ENCODE data around the gene CD300A.

The CD300A gene

DNA sequence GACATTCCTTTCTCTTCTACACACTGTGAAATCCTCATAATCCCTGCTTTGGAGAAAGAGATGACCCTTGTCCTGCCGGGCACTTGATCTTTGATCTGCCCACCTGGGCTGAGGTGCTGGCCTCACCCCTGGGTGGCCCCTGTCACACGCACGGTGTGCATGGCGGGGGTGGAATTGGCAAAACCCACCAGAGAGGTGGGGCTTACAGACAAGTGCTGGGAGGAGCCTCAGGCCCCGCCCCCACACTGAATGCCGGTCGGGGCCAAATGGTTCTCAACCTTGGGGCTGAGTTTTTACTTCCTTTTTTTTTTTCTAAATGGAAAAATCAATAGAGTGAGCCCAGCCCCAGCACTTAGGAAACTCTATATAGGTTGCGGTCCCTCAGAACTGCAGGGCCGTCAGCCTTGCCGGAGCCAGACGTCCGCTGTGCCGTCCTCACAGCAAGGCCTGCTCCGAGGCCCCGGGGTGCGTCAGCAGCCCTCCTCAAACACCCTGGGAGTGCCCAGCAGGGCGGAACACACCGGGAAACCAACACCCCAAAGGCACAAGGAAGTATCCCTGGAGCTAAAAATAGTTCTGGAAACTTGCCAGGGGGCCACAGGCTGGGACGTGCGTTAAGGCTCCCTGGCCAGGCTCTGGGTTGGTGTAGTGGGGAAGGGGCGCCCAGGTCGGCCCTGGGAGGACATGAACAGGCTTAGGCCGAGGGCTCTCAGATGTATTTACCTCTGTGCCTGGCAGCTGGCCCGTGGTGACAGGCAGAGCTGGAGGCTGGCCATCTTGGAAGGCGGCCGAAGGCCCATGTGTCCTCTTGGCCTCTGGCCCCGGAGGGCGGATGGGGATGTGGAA is 23.5 kb upstream of the CD300A start:
- no CpG with 5 or more reads among the region's 28 CpGs for WGBS, 2 donors (ENCODE audit: extremely low coverage in 2 of 2, insufficient read length in 2 of 2, insufficient replicate concordance in 1 of 2)
- Histone ChIP-seq H4K91ac (ENCODE audit: low read depth, low read length, poor library complexity) (peak overlapping the region; percentile 9), H3K23ac (ENCODE audit: low read depth, low read length, poor library complexity) (peak overlapping the region; percentile 10), H3K27ac (replicated peaks; ENCODE audit: low read length) (no peak overlapping the region), H3K4ac (ENCODE audit: low read length) (no peak overlapping the region), H3K36me3 (replicated peaks in 1 of 2; ENCODE audit: control insufficient read depth in 2 of 2, insufficient read depth in 2 of 2, low read length in 2 of 2) (peaks cover 0 to 21% of the 10 kb centered on the region in 2 donors), H3K4me3 (ENCODE audit: low read length in 2 of 2) (no peak overlapping the region), H3K9me3 (replicated peaks in 1 of 2; ENCODE audit: control insufficient read depth in 2 of 2, insufficient read depth in 1 of 2, low read depth in 1 of 2, low read length in 2 of 2) (no peaks in the 10 kb centered on the region), H3K4me2 (ENCODE audit: insufficient read depth, low read length, poor library complexity, severe bottlenecking) (no peak overlapping the region), H3K4me1 (ENCODE audit: control insufficient read depth in 2 of 2, insufficient read depth in 1 of 2, low read depth in 1 of 2, low read length in 2 of 2) (peaks cover 6 to 17% of the 10 kb centered on the region in 2 donors), H2BK5ac (ENCODE audit: low read length) (peak overlapping the region; percentile 35), H2BK12ac (ENCODE audit: low read length) (no peak overlapping the region), H3K79me1 (ENCODE audit: low read depth, low read length) (peaks cover 2% of the 10 kb centered on the region), H3K27me3 (ENCODE audit: control insufficient read depth in 3 of 3, insufficient read depth in 3 of 3, low read depth in 1 of 3, low read length in 3 of 3) (peaks cover 0 to 3% (median 0%) of the 10 kb centered on the region in 3 experiments), H2AK5ac (ENCODE audit: low read depth, low read length) (peak overlapping the region; percentile 30), H2BK15ac (ENCODE audit: low read length) (peak overlapping the region; percentile 93), H3K18ac (ENCODE audit: low read length) (peak overlapping the region; percentile 83), H3K14ac (ENCODE audit: low read length) (peak overlapping the region; percentile 14), H4K8ac (ENCODE audit: low read depth, low read length) (no peak overlapping the region), H2AFZ (ENCODE audit: low read length) (no peak overlapping the region), H2BK120ac (ENCODE audit: low read depth, low read length) (no peak overlapping the region), H3K9ac (ENCODE audit: low read depth, low read length, poor library complexity) (no peak overlapping the region)
- DNase-seq (ENCODE audit: low spot score) = no peak

GRCh38 chr17:74443516-74444296 is 22.7 kb upstream of the CD300A start:
- Histone ChIP-seq H4K8ac (ENCODE audit: low read depth, low read length) (no peak overlapping the region), H2AFZ (ENCODE audit: low read length) (no peak overlapping the region), H4K91ac (ENCODE audit: low read depth, low read length, poor library complexity) (peak overlapping the region; percentile 9), H3K79me1 (ENCODE audit: low read depth, low read length) (peaks cover 2% of the 10 kb centered on the region), H3K14ac (ENCODE audit: low read length) (peak overlapping the region; percentile 14), H3K23ac (ENCODE audit: low read depth, low read length, poor library complexity) (no peak overlapping the region), H2AK5ac (ENCODE audit: low read depth, low read length) (peak overlapping the region; percentile 30), H3K27ac (replicated peaks; ENCODE audit: low read length) (no peak overlapping the region), H3K36me3 (replicated peaks in 1 of 2; ENCODE audit: control insufficient read depth in 2 of 2, insufficient read depth in 2 of 2, low read length in 2 of 2) (peaks cover 0 to 21% of the 10 kb centered on the region in 2 donors), H3K27me3 (ENCODE audit: control insufficient read depth in 3 of 3, insufficient read depth in 3 of 3, low read depth in 1 of 3, low read length in 3 of 3) (peaks cover 0 to 3% (median 0%) of the 10 kb centered on the region in 3 experiments), H3K9ac (ENCODE audit: low read depth, low read length, poor library complexity) (no peak overlapping the region), H3K4me3 (ENCODE audit: low read length in 2 of 2) (no peak overlapping the region), H3K4me1 (ENCODE audit: control insufficient read depth in 2 of 2, insufficient read depth in 1 of 2, low read depth in 1 of 2, low read length in 2 of 2) (peaks cover 6 to 17% of the 10 kb centered on the region in 2 donors), H3K4ac (ENCODE audit: low read length) (no peak overlapping the region), H3K18ac (ENCODE audit: low read length) (peak overlapping the region; percentile 83), H3K4me2 (ENCODE audit: insufficient read depth, low read length, poor library complexity, severe bottlenecking) (no peak overlapping the region), H2BK120ac (ENCODE audit: low read depth, low read length) (no peak overlapping the region), H2BK5ac (ENCODE audit: low read length) (no peak overlapping the region), H2BK15ac (ENCODE audit: low read length) (peak overlapping the region; percentile 93), H2BK12ac (ENCODE audit: low read length) (no peak overlapping the region), H3K9me3 (replicated peaks in 1 of 2; ENCODE audit: control insufficient read depth in 2 of 2, insufficient read depth in 1 of 2, low read depth in 1 of 2, low read length in 2 of 2) (no peaks in the 10 kb centered on the region)
- no CpG with 5 or more reads among the region's 8 CpGs for WGBS, 2 donors (ENCODE audit: extremely low coverage in 2 of 2, insufficient read length in 2 of 2, insufficient replicate concordance in 1 of 2)
- DNase-seq (ENCODE audit: low spot score) = no peak

DNA sequence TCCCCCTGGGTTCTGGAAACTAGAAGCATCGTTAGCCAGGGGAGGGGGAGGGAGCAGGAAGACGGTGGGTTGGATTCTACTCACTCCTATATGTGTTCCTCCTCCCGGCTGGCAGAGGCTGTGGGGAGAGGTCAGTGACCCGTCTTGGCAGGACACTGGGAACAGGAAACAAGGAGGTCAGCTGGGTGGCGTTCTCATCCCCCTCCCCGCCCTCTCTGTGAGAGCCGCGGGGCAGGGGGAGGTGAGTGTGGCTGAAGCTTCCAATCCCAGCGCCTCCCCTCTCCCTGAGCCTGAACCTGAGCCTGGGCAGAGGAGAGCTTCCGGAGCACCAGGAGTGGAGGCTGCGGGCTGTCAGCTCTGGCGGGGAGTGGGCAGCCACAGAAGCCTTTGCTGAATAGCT is 22.0 kb upstream of the CD300A start:
- Histone ChIP-seq H2AK5ac (ENCODE audit: low read depth, low read length) (no peak overlapping the region), H2BK12ac (ENCODE audit: low read length) (no peak overlapping the region), H3K18ac (ENCODE audit: low read length) (no peak overlapping the region), H4K91ac (ENCODE audit: low read depth, low read length, poor library complexity) (no peak overlapping the region), H3K36me3 (replicated peaks in 1 of 2; ENCODE audit: control insufficient read depth in 2 of 2, insufficient read depth in 2 of 2, low read length in 2 of 2) (peaks cover 0 to 21% of the 10 kb centered on the region in 2 donors), H3K4me1 (ENCODE audit: control insufficient read depth in 2 of 2, insufficient read depth in 1 of 2, low read depth in 1 of 2, low read length in 2 of 2) (peaks cover 6 to 17% of the 10 kb centered on the region in 2 donors), H3K4me2 (ENCODE audit: insufficient read depth, low read length, poor library complexity, severe bottlenecking) (no peak overlapping the region), H2BK15ac (ENCODE audit: low read length) (no peak overlapping the region), H3K9me3 (replicated peaks in 1 of 2; ENCODE audit: control insufficient read depth in 2 of 2, insufficient read depth in 1 of 2, low read depth in 1 of 2, low read length in 2 of 2) (no peaks in the 10 kb centered on the region), H3K9ac (ENCODE audit: low read depth, low read length, poor library complexity) (no peak overlapping the region), H4K8ac (ENCODE audit: low read depth, low read length) (no peak overlapping the region), H3K27ac (replicated peaks; ENCODE audit: low read length) (no peak overlapping the region), H3K4me3 (ENCODE audit: low read length in 2 of 2) (no peak overlapping the region), H3K79me1 (ENCODE audit: low read depth, low read length) (peaks cover 2% of the 10 kb centered on the region), H3K4ac (ENCODE audit: low read length) (no peak overlapping the region), H3K14ac (ENCODE audit: low read length) (no peak overlapping the region), H3K27me3 (ENCODE audit: control insufficient read depth in 3 of 3, insufficient read depth in 3 of 3, low read depth in 1 of 3, low read length in 3 of 3) (peaks cover 0 to 3% (median 0%) of the 10 kb centered on the region in 3 experiments), H2AFZ (ENCODE audit: low read length) (peak overlapping the region; percentile 35), H3K23ac (ENCODE audit: low read depth, low read length, poor library complexity) (no peak overlapping the region), H2BK5ac (ENCODE audit: low read length) (no peak overlapping the region), H2BK120ac (ENCODE audit: low read depth, low read length) (no peak overlapping the region)
- DNase-seq (ENCODE audit: low spot score) = no peak
- WGBS, 2 donors (ENCODE audit: extremely low coverage in 2 of 2, insufficient read length in 2 of 2, insufficient replicate concordance in 1 of 2) = no CpG with 5 or more reads among the region's 12 CpGs

GRCh38 chr17:74445158-74445557 is 21.3 kb upstream of the CD300A start:
- Histone ChIP-seq H3K79me1 (ENCODE audit: low read depth, low read length) (peaks cover 2% of the 10 kb centered on the region), H2AK5ac (ENCODE audit: low read depth, low read length) (no peak overlapping the region), H2BK12ac (ENCODE audit: low read length) (no peak overlapping the region), H3K27me3 (ENCODE audit: control insufficient read depth in 3 of 3, insufficient read depth in 3 of 3, low read depth in 1 of 3, low read length in 3 of 3) (peaks cover 0 to 3% (median 0%) of the 10 kb centered on the region in 3 experiments), H3K9ac (ENCODE audit: low read depth, low read length, poor library complexity) (no peak overlapping the region), H4K91ac (ENCODE audit: low read depth, low read length, poor library complexity) (no peak overlapping the region), H3K4me3 (ENCODE audit: low read length in 2 of 2) (no peak overlapping the region), H3K4ac (ENCODE audit: low read length) (no peak overlapping the region), H3K27ac (replicated peaks; ENCODE audit: low read length) (no peak overlapping the region), H3K36me3 (replicated peaks in 1 of 2; ENCODE audit: control insufficient read depth in 2 of 2, insufficient read depth in 2 of 2, low read length in 2 of 2) (peaks cover 0 to 17% of the 10 kb centered on the region in 2 donors), H2AFZ (ENCODE audit: low read length) (no peak overlapping the region), H3K14ac (ENCODE audit: low read length) (no peak overlapping the region), H3K18ac (ENCODE audit: low read length) (peak overlapping the region; percentile 67), H3K23ac (ENCODE audit: low read depth, low read length, poor library complexity) (no peak overlapping the region), H4K8ac (ENCODE audit: low read depth, low read length) (no peak overlapping the region), H3K4me1 (ENCODE audit: control insufficient read depth in 2 of 2, insufficient read depth in 1 of 2, low read depth in 1 of 2, low read length in 2 of 2) (peaks cover 6 to 17% of the 10 kb centered on the region in 2 donors), H3K4me2 (ENCODE audit: insufficient read depth, low read length, poor library complexity, severe bottlenecking) (no peak overlapping the region), H2BK15ac (ENCODE audit: low read length) (no peak overlapping the region), H2BK120ac (ENCODE audit: low read depth, low read length) (no peak overlapping the region), H3K9me3 (replicated peaks in 1 of 2; ENCODE audit: control insufficient read depth in 2 of 2, insufficient read depth in 1 of 2, low read depth in 1 of 2, low read length in 2 of 2) (no peaks in the 10 kb centered on the region), H2BK5ac (ENCODE audit: low read length) (no peak overlapping the region)
- no CpG with 5 or more reads among the region's 7 CpGs for WGBS, 2 donors (ENCODE audit: extremely low coverage in 2 of 2, insufficient read length in 2 of 2, insufficient replicate concordance in 1 of 2)
- DNase-seq (ENCODE audit: low spot score) = no peak
